WTC11 (cell line): ENCODE results near the gene FNDC1.

Source experiments
- CTCF ChIP-seq: fragments of 200-600 bp; IDR thresholded peaks from 2 replicates; pipeline ENCODE4 v1.8.0; 2022; ENCODE audit warnings: antibody characterized with exemption
- IRF1 ChIP-seq: sonication (generic); formaldehyde crosslinking; IDR thresholded peaks from 2 replicates; pipeline ENCODE4 v1.8.0; 2023; ENCODE audit warnings: missing genetic modification reagents
- ZBTB43 ChIP-seq: sonication (generic); formaldehyde crosslinking; IDR thresholded peaks from 2 replicates; pipeline ENCODE4 v1.8.1; 2023; ENCODE audit warnings: mild to moderate bottlenecking, missing genetic modification reagents
- ZMAT4 ChIP-seq: fragments of 250-450 bp; sonication (Bioruptor Pico); IDR thresholded peaks from 2 replicates; pipeline ENCODE4 v1.9.0; 2021; ENCODE audit warnings: mild to moderate bottlenecking

- TF ChIP-seq IRF1 (CRISPR knock-in tag) (no peak), ZBTB43 (CRISPR knock-in tag) (no peak), CTCF (no peak), ZMAT4 (no peak)
These were observed 148.2 kb downstream of the FNDC1 start for GRCh38 chr6:159317430-159317829.
